CD4-positive, alpha-beta T cell (primary cell): ENCODE measurements around the gene SMAD3. TPM values are rescaled to one million over a fixed set of nuclear protein-coding genes. Genes with fewer than 3 reads are reported as not detected.

Source experiments
- ATAC-seq: fragments of 200-7000 bp; cut with Tn5 transposase; one replicate; pipeline ENCODE4 v1.10.0; 2022; ENCODE audit warnings: mild to moderate bottlenecking; ENCODE audit not compliant: poor library complexity
- CTCF ChIA-PET: fragments of 350-600 bp; sonication (Branson Sonifier 250); formaldehyde crosslinking; loops from one replicate; lab custom pipeline; 2021; ENCODE audit warnings: antibody characterized with exemption, inconsistent platforms; lab: Charles Lee
- POLR2A ChIA-PET: fragments of 350-600 bp; sonication (Branson Sonifier 250); formaldehyde crosslinking; loops from one replicate; lab custom pipeline; 2021; ENCODE audit warnings: antibody characterized with exemption, inconsistent platforms; lab: Charles Lee
- DNase-seq, 14 experiments: peaks; one replicate each; pipeline ENCODE4 v3.0.0-alpha.2; 2013 to 2020; ENCODE audit warnings: mixed read lengths in 2 of 14
- H3K27ac ChIP-seq, 2 donors: one replicate each; pipeline versions ENCODE4 v1.5.1 to v1.7.0; 2013; ENCODE audit warnings: low read length in 2 of 2, low read depth in 1 of 2, mild to moderate bottlenecking in 1 of 2
- H3K27me3 ChIP-seq, 2 experiments: 1 replicate in 1 of 2; 2 replicates in 1 of 2; pipeline versions ENCODE4 v1.6.1 to v1.7.0; 2013; ENCODE audit warnings: low read length in 2 of 2, control low read depth in 1 of 2, mild to moderate bottlenecking in 1 of 2, moderate library complexity in 1 of 2; ENCODE audit not compliant: insufficient read depth in 2 of 2, control insufficient read depth in 1 of 2
- H3K36me3 ChIP-seq: one replicate; pipeline ENCODE4 v1.6.1; 2013; ENCODE audit warnings: low read length, control low read depth; ENCODE audit not compliant: insufficient read depth
- H3K4me1 ChIP-seq: one replicate; pipeline ENCODE4 v1.6.1; 2013; ENCODE audit warnings: low read length, control low read depth; ENCODE audit not compliant: insufficient read depth
- H3K4me3 ChIP-seq: one replicate; pipeline ENCODE4 v1.5.1; 2013; ENCODE audit warnings: mild to moderate bottlenecking, low read length, moderate library complexity
- H3K9me3 ChIP-seq, 2 experiments: 1 replicate in 1 of 2; 2 replicates in 1 of 2; pipeline versions ENCODE4 v1.6.1 to v1.7.0; 2013; ENCODE audit warnings: low read length in 2 of 2, mild to moderate bottlenecking in 2 of 2, control low read depth in 1 of 2, moderate library complexity in 1 of 2; ENCODE audit not compliant: control insufficient read depth in 1 of 2, insufficient read depth in 1 of 2
- H3K27ac Mint-ChIP-seq: one replicate; pipeline ENCODE4 v1.8.0; 2020; ENCODE audit warnings: mixed read lengths
- H3K27me3 Mint-ChIP-seq: one replicate; pipeline ENCODE4 v1.8.0; 2021; ENCODE audit warnings: mixed read lengths
- H3K36me3 Mint-ChIP-seq: one replicate; pipeline ENCODE4 v1.8.0; 2021; ENCODE audit warnings: low read depth, mixed read lengths
- H3K4me1 Mint-ChIP-seq: one replicate; pipeline ENCODE4 v1.8.0; 2021; ENCODE audit warnings: low read depth, mixed read lengths
- H3K4me3 Mint-ChIP-seq: one replicate; pipeline ENCODE4 v1.8.0; 2020; ENCODE audit warnings: mild to moderate bottlenecking, mixed read lengths
- H3K9me3 Mint-ChIP-seq: one replicate; pipeline ENCODE4 v1.8.0; 2020; ENCODE audit warnings: mixed read lengths
- CTCF ChIP-seq: fragments of 200-600 bp; IDR thresholded peaks from one replicate; pipeline ENCODE4 v1.8.0; 2022; ENCODE audit warnings: antibody characterized with exemption, mild to moderate bottlenecking
- intact Hi-C, 2 experiments: fragments of 100-400 bp; cut with DNase I in 1 of 2; cut with micrococcal nuclease in 1 of 2; formaldehyde crosslinking; loops; one replicate each; pipeline versions ENCODE4 v1.15.1 to v1.9.0; 2023 to 2025; cut with DNase I, micrococcal nuclease
- total RNA-seq, 174 experiments: library from RNA in 2 of 174; stranded (reverse) in 2 of 174; gene quantifications; one replicate each; pipeline ENCODE4 v1.2.3 and lab custom pipeline; 2021 to 2026

The SMAD3 gene
- total RNA-seq, 2 experiments from 2014 or later, result 30.0 to 31.0 TPM

DNA sequence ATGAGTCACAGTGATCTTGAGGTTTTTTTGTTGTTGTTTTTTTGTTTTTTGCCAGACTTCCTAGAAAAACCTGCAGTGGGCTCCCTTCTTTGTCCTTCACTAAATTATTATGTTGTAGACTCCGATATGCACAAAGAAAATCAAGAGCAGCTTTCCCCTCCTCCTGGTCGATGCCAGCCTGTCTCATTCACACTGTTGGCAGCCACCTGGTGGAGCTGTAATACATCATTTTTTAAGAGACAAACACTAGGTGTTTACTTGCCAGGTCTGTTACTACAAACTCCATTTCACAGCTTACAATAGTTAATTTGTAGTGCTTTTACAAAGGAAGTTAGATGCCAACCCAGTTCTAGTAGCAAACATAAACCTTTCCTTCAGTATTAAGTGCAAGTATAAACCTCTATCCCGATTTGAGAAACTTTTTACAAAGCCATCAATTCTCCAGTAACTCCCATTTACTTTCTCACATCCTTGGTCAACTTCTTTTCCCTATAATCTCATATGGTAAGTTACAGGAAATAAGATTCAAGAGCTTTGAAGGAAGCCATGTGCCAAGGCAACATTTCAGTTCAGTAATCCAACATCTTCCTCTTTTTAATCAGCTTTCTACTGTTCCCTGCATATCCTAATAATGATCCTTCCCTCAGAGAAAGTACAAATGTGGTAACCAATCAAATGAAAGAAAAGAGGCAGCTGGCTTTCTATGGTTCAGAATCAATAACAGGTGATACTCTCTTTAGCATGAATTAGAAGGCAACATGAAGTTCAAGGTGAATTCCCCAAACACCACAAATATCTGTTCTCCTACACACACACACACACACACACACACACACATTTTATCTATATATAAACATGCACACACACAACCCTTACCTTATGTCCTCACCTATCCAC lies 175.1 kb downstream of the SMAD3 start:
- H3K27me3 Mint-ChIP-seq, result no peaks in the 10 kb centered on the region
- Histone ChIP-seq H3K27ac (peak overlapping the region in 1 of 2 donors; percentile 63), H3K27me3 (no peaks in the 10 kb centered on the region), H3K4me3 (no peak overlapping the region), H3K9me3 (no peaks in the 10 kb centered on the region), H3K4me1 (peaks cover 28% of the 10 kb centered on the region), H3K36me3 (peaks cover 11% of the 10 kb centered on the region)
- intact Hi-C loops, result loop anchor here (1.0 to 10.0 kb wide), 5 partner anchors 14 to 594 kb away; partner anchors contain the start of genes AAGAB (in 1 of the 2) and IQCH (in 1 of the 2)
- H3K4me1 Mint-ChIP-seq, result peaks cover 61% of the 10 kb centered on the region
- peak overlapping the region; percentile 66 for H3K27ac Mint-ChIP-seq
- ChIA-PET POLR2A (interaction anchor here (0.6 to 1.5 kb wide), 9 partner anchors 14 to 294 kb away, joined by 3 to 13 read pairs (median 3); partner anchors contain the start of genes AAGAB, IQCH and SMAD3), CTCF (interaction anchor here (0.5 to 3.0 kb wide), 14 partner anchors 9 to 294 kb away, joined by 3 to 12 read pairs (median 3); partner anchors contain the start of genes AAGAB and IQCH)
- H3K9me3 Mint-ChIP-seq, result no peaks in the 10 kb centered on the region
- ATAC-seq (peak; percentile 84), DNase-seq (peak in 10 of 14 experiments; percentile 7 to 68 (median 26))
- H3K36me3 Mint-ChIP-seq, result peaks cover 26% of the 10 kb centered on the region
- peak overlapping the region; percentile 16 for H3K4me3 Mint-ChIP-seq
- peak; percentile 52 for TF ChIP-seq CTCF

- Histone ChIP-seq H3K27ac (peak overlapping the region in 1 of 2 donors; percentile 63), H3K9me3 (no peaks in the 10 kb centered on the region), H3K27me3 (no peaks in the 10 kb centered on the region), H3K4me3 (peak overlapping the region; percentile 27), H3K36me3 (peaks cover 10% of the 10 kb centered on the region), H3K4me1 (peaks cover 28% of the 10 kb centered on the region)
- peak overlapping the region; percentile 66 for H3K27ac Mint-ChIP-seq
- TF ChIP-seq CTCF, result no peak
- CTCF ChIA-PET, result interaction anchor here (0.9 to 3.0 kb wide), 5 partner anchors 12 to 293 kb away, joined by 3 to 12 read pairs (median 4); partner anchors contain the start of genes AAGAB and IQCH
- H3K4me1 Mint-ChIP-seq, result peaks cover 63% of the 10 kb centered on the region
- ATAC-seq, result peak; percentile 30
- intact Hi-C loops, result loop anchor here (2.0 to 10.0 kb wide), 4 partner anchors 14 to 594 kb away; partner anchors contain the start of genes AAGAB (in 1 of the 2) and IQCH (in 1 of the 2)
- POLR2A ChIA-PET, result interaction anchor here (0.8 to 1.5 kb wide), 4 partner anchors 13 to 176 kb away, joined by 3 to 13 read pairs (median 4); partner anchors contain the start of genes AAGAB, IQCH and SMAD3
- DNase-seq, result peak in 3 of 14 experiments; percentile 27 to 58 (median 31)
- H3K36me3 Mint-ChIP-seq, result peaks cover 24% of the 10 kb centered on the region
- no peaks in the 10 kb centered on the region for H3K9me3 Mint-ChIP-seq
- H3K4me3 Mint-ChIP-seq, result peak overlapping the region; percentile 8
- no peaks in the 10 kb centered on the region for H3K27me3 Mint-ChIP-seq
These were observed 175.9 kb downstream of the SMAD3 start for GRCh38 chr15:67241132-67241855.

- no peak overlapping the region for H3K4me3 ChIP-seq
- H3K36me3 Mint-ChIP-seq, result peaks cover 32% of the 10 kb centered on the region
- intact Hi-C loops, result loop anchor here (5.0 to 10.0 kb wide), 2 partner anchors 295 to 592 kb away; no protein-coding TSS in a partner anchor
- no peaks in the 10 kb centered on the region for H3K27me3 Mint-ChIP-seq
- no peak for ATAC-seq
- H3K4me1 ChIP-seq, result peaks cover 28% of the 10 kb centered on the region
- H3K4me1 Mint-ChIP-seq, result peaks cover 56% of the 10 kb centered on the region
- H3K36me3 ChIP-seq, result peaks cover 11% of the 10 kb centered on the region
- DNase-seq, result peak in 1 of 14 experiments; percentile 22
- H3K27me3 ChIP-seq, result no peaks in the 10 kb centered on the region
- ChIA-PET POLR2A (no interaction called here), CTCF (interaction anchor here (0.6 kb wide), 2 partner anchors 45 to 176 kb away, joined by 3 to 4 read pairs; no protein-coding TSS in a partner anchor)
- H3K27ac ChIP-seq, result no peak overlapping the region
- no peak for TF ChIP-seq CTCF
- H3K9me3 Mint-ChIP-seq, result peaks cover 4% of the 10 kb centered on the region
- peaks cover 0 to 6% of the 10 kb centered on the region in 2 experiments for H3K9me3 ChIP-seq
- peak overlapping the region; percentile 52 for H3K27ac Mint-ChIP-seq
- H3K4me3 Mint-ChIP-seq, result peak overlapping the region; percentile 34
These were observed 177.3 kb downstream of the SMAD3 start for GRCh38 chr15:67242708-67243111.
